Calu3 (cell line): ENCODE measurements around the gene C11orf24. TPM values are rescaled to one million over a fixed set of nuclear protein-coding genes. Genes with fewer than 3 reads are reported as not detected.
A peak's percentile ranks its signal among the peaks of the same experiment; 100 is the strongest.

ENCODE experiments used
- BruUV-seq: library from RNA; stranded (reverse); fragments of 400-500 nt; replicated peaks from 2 replicates; lab custom pipeline; 2021; lab: Mats Ljungman, UMichigan
- CTCF ChIA-PET: fragments of 300-600 bp; sonication (Branson Sonifier 250); formaldehyde crosslinking; loops from one replicate; lab custom pipeline; 2022; ENCODE audit warnings: antibody characterized with exemption; lab: Charles Lee
- DNase-seq: peaks from one replicate; pipeline ENCODE4 v3.0.0; 2022
- H3K27ac Mint-ChIP-seq: one replicate; pipeline ENCODE4 v1.8.0; 2022; ENCODE audit warnings: mixed read lengths; ENCODE audit not compliant: unreplicated experiment
- H3K27me3 Mint-ChIP-seq: one replicate; pipeline ENCODE4 v1.8.0; 2022; ENCODE audit warnings: mixed read lengths; ENCODE audit not compliant: unreplicated experiment
- H3K36me3 Mint-ChIP-seq: one replicate; pipeline ENCODE4 v1.8.0; 2022; ENCODE audit warnings: mild to moderate bottlenecking, moderate library complexity, mixed read lengths; ENCODE audit not compliant: insufficient read depth, unreplicated experiment
- H3K4me1 Mint-ChIP-seq: one replicate; pipeline ENCODE4 v1.8.0; 2022; ENCODE audit warnings: mild to moderate bottlenecking, low read depth, mixed read lengths; ENCODE audit not compliant: unreplicated experiment
- H3K4me3 Mint-ChIP-seq: one replicate; pipeline ENCODE4 v1.8.0; 2022; ENCODE audit warnings: mild to moderate bottlenecking, low read depth, moderate library complexity, mixed read lengths; ENCODE audit not compliant: unreplicated experiment
- H3K9me3 Mint-ChIP-seq: one replicate; pipeline ENCODE4 v1.8.0; 2022; ENCODE audit warnings: low read depth, mixed read lengths; ENCODE audit not compliant: unreplicated experiment
- CTCF ChIP-seq: fragments of 200-600 bp; IDR thresholded peaks from one replicate; pipeline ENCODE4 v1.8.0; 2022; ENCODE audit warnings: antibody characterized with exemption; ENCODE audit not compliant: unreplicated experiment
- intact Hi-C: fragments of 100-400 bp; cut with micrococcal nuclease; formaldehyde crosslinking; loops from one replicate; pipeline ENCODE4 v1.10.0; 2022; ENCODE audit not compliant: unreplicated experiment
- total RNA-seq: library from RNA; stranded (reverse); gene quantifications from 2 replicates; pipeline ENCODE4 v1.2.3, GENCODE V29; 2022

The C11orf24 gene
- total RNA-seq, 1 experiment from 2014 or later, result 52.3 TPM

GRCh38 chr11:68259122-68259959 lies 12.4 kb downstream of the C11orf24 start:
- Mint-ChIP-seq H3K36me3 (peaks cover 33% of the 10 kb centered on the region), H3K4me1 (no peaks in the 10 kb centered on the region), H3K9me3 (no peaks in the 10 kb centered on the region), H3K27me3 (no peaks in the 10 kb centered on the region), H3K4me3 (no peak overlapping the region), H3K27ac (no peak overlapping the region)
- intact Hi-C loops, result no loop called here
- TF ChIP-seq CTCF, result no peak
- DNase-seq, result no peak
- CTCF ChIA-PET, result interaction anchor here (3.7 kb wide), 1 partner anchor 39 kb away, joined by 47 read pairs; no protein-coding TSS in a partner anchor
- no TSS peak for BruUV-seq

- H3K27me3 Mint-ChIP-seq, result no peaks in the 10 kb centered on the region
- intact Hi-C loops, result no loop called here
- H3K27ac Mint-ChIP-seq, result no peak overlapping the region
- no peaks in the 10 kb centered on the region for H3K9me3 Mint-ChIP-seq
- no peak for DNase-seq
- H3K4me1 Mint-ChIP-seq, result no peaks in the 10 kb centered on the region
- no peak for TF ChIP-seq CTCF
- CTCF ChIA-PET, result interaction anchor here (1.0 to 3.7 kb wide), 2 partner anchors 12 to 40 kb away, joined by 4 to 47 read pairs; no protein-coding TSS in a partner anchor
- H3K36me3 Mint-ChIP-seq, result peaks cover 33% of the 10 kb centered on the region
- H3K4me3 Mint-ChIP-seq, result no peak overlapping the region
- no TSS peak for BruUV-seq
Observed at GRCh38 chr11:68258363-68258765, 13.4 kb downstream of the C11orf24 start.

GRCh38 chr11:68257477-68258362 lies 14.1 kb downstream of the C11orf24 start:
- Mint-ChIP-seq H3K36me3 (peaks cover 27% of the 10 kb centered on the region), H3K4me1 (no peaks in the 10 kb centered on the region), H3K27me3 (no peaks in the 10 kb centered on the region), H3K4me3 (no peak overlapping the region), H3K27ac (no peak overlapping the region), H3K9me3 (no peaks in the 10 kb centered on the region)
- peak; percentile 96 for DNase-seq
- CTCF ChIA-PET, result interaction anchor here (0.7 to 3.7 kb wide), 4 partner anchors 12 to 123 kb away, joined by 3 to 47 read pairs (median 6); partner anchors contain the start of gene C11orf24
- TF ChIP-seq CTCF, result peak; percentile 85
- intact Hi-C loops, result loop anchor here (1.0 kb wide), 1 partner anchor 40 kb away; no protein-coding TSS in a partner anchor
- BruUV-seq, result no TSS peak

- CTCF ChIA-PET, result no interaction called here
- no peak overlapping the region for H3K4me3 Mint-ChIP-seq
- no peak overlapping the region for H3K27ac Mint-ChIP-seq
Observed at GRCh38 chr11:68256331-68256741, 15.4 kb downstream of the C11orf24 start.

More at GRCh38 chr11:68256331-68256741, 15.4 kb downstream of the C11orf24 start:
- intact Hi-C loops, result no loop called here
- H3K27me3 Mint-ChIP-seq, result no peaks in the 10 kb centered on the region
- no peaks in the 10 kb centered on the region for H3K9me3 Mint-ChIP-seq
- no peaks in the 10 kb centered on the region for H3K4me1 Mint-ChIP-seq
- no peak for TF ChIP-seq CTCF
- no peak for DNase-seq
- no TSS peak for BruUV-seq
- H3K36me3 Mint-ChIP-seq, result peaks cover 14% of the 10 kb centered on the region
